ENCODE results near the gene PLEKHN1.

The PLEKHN1 gene, protein sequence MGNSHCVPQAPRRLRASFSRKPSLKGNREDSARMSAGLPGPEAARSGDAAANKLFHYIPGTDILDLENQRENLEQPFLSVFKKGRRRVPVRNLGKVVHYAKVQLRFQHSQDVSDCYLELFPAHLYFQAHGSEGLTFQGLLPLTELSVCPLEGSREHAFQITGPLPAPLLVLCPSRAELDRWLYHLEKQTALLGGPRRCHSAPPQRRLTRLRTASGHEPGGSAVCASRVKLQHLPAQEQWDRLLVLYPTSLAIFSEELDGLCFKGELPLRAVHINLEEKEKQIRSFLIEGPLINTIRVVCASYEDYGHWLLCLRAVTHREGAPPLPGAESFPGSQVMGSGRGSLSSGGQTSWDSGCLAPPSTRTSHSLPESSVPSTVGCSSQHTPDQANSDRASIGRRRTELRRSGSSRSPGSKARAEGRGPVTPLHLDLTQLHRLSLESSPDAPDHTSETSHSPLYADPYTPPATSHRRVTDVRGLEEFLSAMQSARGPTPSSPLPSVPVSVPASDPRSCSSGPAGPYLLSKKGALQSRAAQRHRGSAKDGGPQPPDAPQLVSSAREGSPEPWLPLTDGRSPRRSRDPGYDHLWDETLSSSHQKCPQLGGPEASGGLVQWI

DNA sequence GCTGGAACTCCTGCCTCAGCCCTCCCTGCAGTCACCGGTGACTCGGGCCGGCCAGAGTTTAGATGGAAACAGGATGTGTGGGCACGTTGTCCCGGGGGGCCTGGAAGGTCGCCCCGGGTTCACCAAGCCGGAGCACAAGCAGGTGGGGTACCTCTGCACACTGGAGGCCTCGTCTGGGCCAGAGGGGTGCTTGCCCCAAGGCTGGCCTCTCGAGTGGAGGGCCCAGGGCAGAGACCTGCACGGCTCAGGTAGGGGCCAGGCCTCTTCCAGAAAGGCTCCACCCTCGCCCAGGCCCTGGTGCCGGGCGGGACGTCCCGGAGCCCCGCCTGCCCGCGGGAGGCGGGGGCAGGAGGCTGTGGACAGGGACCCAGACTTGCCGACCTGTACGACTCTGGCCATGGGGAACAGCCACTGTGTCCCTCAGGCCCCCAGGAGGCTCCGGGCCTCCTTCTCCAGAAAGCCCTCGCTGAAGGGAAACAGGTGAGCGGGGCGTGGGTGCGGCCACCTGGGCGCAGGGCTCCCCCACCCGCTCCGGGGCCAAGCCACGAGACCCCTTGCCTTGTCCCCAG lies at the start of gene PLEKHN1:
TSS of gene PLEKHN1 (plus strand) at position 348 of the 569 bp plus-strand sequence. CDS start at position 398, 50 bp downstream.
- DNase-seq (ENCODE audit: low read depth): no peak

DNA sequence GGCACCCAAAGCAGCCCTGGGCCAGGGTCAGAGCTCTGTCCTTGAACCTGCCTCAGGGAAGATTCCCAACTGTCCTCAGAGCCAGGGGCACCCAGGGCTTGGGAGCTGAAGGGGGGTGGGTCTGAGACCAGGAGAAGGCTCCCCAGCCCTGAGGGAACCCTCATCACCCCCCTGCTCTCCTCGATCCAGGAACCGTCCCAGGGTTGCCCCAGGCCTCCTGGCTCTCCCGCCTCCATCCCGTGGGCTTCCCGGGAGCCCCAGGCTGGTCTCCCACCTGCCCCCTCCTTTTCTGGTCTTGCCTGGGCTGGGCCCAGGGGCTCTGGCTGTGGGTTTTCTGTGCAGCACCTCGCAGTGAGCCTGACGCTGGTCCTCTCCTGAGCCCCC lies 49.2 kb upstream of the PLEKHN1 start:
- no peak for DNase-seq (ENCODE audit: low read depth)

DNA sequence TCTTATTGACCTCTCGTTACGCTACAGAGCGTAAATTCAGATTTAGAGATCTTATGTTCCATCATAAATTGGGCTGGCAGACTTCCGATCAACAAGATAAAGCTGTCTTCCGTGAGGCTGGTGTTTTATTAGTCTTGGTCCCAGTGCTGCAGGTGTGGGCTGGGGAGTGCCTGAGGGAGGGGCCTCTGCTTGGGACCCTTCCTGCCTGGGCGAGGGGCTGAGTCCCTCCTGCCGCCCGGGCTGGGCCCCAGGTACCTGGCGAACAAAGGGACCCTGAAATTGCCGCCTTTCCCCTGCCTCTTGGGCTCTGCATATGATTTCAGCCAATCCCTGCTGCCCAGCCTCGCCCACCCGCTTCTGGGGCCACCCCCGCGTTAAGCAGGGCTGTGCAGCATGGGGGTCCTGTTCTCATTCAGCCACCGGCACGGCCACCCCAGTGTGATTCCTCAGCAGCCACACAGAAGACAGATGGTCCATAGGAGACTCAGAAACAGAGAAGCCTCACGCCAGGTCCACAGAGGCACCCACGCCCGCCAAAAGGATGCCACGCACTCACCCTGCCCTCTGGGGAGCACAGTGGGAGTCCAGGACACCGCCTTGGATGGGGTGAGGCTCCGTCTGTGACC lies 48.7 kb upstream of the PLEKHN1 start:
- DNase-seq (ENCODE audit: low read depth): no peak

DNA sequence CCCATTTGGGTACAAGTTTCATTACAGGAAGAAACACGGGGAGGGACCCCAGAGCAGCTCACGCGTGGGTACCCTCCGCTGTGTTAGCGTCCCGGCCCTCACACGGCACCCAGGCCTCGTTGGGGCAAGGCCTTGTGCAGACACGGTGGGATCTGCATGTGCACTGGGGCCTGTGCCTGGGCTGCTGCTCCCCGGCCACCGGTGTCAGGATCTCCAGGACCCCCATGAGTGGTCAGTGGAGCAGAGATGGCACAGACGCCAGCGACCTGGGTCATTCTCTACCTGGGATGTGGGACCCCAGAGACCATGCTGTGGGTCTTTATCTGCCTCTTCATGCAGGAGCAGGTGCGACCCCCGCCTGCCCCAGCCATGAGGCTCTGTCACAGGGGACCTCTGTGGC lies 47.9 kb upstream of the PLEKHN1 start:
- no peak for DNase-seq (ENCODE audit: low read depth)

DNA sequence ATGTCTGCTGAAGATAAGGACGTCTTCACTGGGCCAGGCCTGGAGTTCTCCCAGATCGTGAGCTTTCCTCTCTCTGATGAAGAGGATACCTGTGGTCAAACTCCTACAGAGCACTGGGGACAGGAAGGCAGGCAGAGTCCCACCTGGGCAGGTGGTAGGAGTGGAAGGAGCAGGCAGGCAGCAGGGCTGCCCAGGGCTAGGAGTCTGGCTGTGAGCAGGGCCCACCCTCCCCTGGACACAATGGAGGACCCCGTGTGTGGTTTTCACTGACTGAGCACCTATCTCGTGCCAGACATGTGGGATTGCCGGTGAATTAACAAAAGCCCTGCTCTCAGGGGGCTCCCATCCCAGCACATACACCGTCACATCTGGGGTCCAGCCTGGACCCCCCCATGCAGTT lies 47.4 kb upstream of the PLEKHN1 start:
- DNase-seq (ENCODE audit: low read depth): no peak

DNA sequence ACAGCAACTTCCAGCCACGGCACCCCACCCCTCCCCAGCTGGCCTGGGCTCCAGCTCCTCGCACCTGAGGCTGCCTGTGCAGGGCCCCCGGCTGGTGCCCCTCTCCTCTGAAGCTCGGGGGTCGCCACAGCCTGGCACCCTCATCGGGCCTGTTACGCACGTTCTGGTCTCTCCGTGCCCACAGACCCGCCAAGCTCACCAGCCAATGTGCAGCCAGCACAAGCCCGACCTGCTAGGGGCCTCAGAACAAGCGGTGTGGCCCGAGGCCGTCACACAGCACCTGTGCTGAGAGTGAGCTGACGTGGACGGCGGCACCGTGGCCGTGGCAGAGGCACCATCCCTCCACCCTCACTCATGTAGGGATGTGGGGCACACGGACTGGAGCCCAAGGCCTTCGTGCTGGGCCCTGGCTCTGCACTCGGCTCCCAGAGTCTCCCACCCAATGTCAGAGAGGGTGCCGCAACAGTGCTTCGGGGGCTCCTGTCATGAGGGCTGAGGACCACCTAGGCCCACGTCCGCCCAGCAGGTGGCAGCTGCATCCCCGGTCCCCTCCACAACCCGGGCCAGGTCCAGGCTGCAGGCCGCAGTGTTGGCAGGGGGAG lies 46.9 kb upstream of the PLEKHN1 start:
- DNase-seq (ENCODE audit: low read depth): no peak

DNA sequence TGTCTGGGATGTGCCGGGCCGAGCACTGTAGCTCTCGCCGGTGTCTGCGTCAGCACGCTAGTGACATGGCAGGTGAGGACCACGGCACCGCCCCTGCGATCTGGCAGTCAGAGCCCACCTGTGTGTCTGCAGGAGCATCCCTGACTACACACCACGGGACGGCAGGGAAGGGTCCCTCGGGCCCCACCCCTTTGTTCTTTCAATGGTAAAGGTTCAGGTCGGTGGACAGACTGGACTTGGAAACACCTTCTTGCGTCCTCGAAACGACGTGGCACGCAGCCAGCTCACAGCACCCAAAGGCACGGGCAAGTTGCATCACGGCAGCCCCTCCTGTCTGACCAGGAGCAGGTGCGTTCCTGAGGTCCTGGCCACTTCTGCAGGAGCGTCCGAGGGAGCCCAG lies 46.3 kb upstream of the PLEKHN1 start:
- no peak for DNase-seq (ENCODE audit: low read depth)

DNA sequence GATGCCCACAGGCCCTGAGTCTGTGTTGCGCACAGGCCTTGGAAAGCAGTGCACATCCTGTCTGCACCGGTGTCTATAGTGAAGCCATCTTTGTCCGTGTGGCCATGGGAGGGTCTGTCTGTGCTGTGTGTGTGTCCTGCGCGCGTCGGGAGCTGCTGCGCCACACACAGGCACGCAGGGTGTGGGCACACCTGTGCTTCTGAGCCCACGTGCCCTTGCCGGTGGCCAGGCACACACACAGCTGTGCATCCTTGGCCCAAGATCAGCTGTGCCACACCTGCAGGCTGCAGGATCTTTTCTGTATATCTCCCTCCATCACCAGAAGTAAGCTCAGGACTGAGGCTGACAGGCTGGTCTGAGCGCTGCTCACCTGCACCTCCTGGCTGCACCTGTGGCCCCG lies 45.8 kb upstream of the PLEKHN1 start:
- no peak for DNase-seq (ENCODE audit: low read depth)

DNA sequence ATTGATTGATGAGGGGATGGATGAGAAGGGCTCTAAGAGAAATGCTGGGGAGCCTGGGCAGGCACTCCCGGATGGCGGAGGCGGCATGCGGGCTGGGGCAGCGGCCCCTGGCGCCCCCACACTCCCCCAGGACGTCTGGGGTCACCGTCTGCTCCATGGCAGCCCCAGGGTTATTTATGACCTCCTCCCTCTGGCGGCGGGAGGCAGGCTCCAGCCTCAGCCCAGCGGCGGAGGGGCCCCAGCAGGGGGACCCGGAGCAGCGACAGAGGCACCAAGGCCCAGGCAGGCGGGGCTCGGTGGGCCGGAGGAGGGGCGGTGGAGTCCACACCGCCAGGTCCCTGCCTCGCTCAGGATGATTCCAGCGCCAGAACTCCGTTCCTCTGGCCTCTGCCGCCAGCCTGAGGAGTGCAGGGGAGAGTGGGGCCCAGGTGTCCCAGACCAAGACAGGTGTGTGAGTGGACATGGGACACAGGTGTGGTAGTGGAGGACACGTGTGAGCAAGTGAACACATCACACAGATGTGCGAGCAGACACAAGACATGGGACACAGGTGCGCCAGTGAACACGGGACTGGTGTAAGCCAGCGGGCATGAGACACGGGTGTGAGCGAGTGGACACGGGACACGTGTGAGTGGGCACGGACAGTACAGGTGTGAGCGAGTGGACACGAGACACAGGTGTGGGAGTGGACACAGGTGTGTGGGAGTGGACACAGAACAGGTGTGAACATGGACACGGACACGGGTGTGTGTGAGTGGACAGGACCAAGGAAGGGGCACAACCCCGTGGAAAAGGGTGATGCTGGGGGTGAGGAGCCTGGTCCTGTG lies 45.1 kb upstream of the PLEKHN1 start:
- peak; percentile 66 for DNase-seq (ENCODE audit: low read depth)

DNA sequence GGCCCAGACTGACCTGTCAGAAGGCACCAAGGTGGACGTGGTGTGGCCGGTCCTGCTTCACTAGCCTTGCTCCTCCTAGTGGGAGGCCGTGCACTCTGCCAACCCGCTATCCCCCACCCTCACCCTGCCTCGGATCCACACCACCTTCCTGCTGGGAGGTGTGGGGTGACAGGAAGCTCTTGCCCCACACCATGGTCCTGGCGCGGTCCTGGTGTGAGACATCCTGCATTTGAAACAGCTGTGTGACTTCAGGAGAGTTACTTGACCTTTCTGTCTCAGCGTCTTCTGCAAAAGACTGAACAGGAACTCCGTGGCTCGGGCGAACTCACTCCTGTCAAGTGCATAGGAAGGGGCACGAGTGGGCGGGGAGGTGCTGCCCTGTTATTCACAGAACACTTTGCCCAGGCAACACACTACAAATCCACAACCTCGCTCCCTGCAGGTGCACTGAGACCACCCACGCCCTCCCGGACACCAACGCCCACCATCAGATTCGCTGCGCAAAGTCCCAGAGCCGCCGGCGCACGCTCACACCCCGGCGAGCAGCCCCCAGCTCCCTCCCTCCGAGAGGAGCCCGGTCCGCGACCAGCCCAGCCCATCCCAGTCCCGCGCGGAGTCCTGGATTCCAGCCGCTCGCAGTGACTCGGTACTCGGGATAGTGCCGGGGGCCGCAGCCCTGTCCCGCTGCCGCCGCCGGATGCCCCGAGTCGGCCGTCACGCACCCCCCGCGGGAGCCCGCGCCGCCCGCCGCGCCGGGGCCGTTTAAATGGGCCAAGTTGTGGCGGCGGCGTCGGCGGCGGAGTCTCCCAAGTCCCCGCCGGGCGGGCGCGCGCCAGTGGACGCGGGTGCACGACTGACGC lies 42.9 kb upstream of the PLEKHN1 start, which contains the start of gene SAMD11:
TSS of gene SAMD11 (plus strand) at position 793 of the 860 bp plus-strand sequence. CDS start 509 bp downstream, outside the sequence.
- peak; percentile 85 for DNase-seq (ENCODE audit: low read depth)

DNA sequence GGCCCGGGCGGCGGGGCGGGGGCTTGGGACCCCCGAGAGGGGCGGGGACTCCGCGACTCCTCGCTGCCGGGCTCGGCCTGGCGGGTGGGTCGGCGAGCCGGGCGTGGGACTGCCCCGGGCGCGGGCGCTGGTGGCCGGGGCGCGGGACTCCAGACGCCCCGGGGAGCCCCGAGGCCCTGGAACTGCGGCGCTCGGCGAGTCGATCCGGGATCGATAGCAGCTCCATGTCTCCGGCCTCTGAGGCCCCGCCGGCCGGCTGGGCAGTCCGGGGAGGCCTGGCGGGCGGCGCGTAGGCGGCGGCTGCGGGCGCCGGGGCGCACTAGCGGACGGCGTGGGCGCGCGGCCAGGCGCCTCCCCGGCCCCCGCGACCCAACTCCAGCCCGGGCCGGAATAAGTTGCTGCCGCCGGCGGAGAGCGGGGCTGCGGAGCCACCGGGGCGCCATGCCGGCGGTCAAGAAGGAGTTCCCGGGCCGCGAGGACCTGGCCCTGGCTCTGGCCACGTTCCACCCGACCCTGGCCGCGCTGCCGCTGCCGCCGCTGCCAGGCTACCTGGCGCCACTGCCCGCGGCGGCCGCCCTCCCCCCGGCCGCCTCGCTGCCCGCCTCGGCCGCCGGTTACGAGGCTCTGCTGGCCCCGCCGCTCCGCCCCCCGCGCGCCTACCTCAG lies 42.2 kb upstream of the PLEKHN1 start:
- DNase-seq (ENCODE audit: low read depth): no peak

DNA sequence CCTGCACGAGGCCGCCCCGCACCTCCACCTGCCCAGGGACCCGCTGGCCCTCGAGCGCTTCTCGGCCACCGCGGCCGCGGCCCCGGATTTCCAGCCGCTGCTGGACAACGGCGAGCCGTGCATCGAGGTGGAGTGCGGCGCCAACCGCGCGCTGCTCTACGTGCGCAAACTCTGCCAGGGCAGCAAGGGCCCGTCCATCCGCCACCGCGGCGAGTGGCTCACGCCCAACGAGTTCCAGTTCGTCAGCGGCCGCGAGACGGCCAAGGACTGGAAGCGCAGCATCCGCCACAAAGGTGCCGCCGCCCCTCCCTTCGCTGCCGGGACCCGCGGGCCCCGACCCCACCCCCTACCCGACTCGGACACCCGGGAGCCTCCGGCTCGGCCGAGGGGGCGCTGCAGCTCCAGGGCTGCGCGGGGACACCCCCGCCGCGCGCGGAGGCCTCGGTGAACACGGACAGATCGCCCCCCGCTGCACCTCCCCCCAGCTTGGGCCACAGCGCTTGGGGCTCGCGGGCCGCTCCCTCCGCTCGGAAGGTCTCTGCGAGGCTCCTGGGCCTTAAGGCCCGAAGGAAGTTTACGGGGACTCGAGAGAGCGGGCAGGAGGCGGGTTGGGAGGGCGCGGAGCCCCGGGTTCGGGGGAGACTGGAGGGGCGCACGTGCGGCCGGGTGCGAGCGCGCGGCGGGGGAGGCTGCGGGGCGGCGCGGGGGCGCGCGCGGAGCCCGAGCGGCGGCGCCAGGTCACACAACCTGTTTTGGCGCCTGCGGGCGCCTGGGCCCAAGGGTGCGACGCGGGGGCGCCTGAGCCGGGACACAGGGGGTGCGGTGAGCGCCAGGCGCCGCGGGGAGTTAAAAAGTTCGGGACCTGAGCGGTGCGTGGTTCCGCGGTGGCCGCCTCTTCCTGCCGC lies 41.4 kb upstream of the PLEKHN1 start:
- DNase-seq (ENCODE audit: low read depth): peak; percentile 15

DNA sequence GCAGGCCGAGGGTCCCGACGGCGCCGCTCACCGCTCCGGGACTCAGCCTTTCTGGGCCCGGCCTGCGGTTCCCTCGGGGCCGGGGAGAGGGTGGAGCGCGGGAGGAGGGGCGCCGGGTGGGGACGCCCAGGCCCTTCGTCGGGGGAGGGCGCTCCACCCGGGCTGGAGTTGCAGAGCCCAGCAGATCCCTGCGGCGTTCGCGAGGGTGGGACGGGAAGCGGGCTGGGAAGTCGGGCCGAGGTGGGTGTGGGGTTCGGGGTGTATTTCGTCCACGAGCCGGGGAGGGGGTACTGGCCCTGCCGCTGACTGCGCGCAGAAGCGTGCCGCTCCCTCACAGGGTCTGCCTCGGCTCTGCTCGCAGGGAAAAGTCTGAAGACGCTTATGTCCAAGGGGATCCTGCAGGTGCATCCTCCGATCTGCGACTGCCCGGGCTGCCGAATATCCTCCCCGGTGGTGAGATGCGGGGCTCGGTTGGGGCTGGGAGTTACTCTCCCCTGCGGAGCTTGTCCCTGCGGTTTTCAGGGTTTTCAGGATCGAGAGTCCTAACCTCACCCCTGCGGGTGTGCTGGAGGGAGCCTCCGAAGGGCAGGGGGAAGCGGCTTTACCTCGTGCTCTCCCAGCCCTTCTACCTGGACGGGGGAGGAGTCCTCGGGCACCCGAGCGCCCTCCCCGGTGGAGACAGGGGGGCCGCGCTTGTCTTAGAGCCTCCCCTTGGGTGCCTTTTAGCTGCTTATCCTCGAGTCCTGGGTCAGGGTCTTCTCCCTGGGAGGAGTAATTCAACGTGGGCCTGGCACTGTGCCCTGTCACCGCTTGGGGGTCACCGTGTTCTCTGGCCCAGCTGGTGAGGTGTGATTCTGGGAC lies 40.5 kb upstream of the PLEKHN1 start:
- DNase-seq (ENCODE audit: low read depth): no peak

DNA sequence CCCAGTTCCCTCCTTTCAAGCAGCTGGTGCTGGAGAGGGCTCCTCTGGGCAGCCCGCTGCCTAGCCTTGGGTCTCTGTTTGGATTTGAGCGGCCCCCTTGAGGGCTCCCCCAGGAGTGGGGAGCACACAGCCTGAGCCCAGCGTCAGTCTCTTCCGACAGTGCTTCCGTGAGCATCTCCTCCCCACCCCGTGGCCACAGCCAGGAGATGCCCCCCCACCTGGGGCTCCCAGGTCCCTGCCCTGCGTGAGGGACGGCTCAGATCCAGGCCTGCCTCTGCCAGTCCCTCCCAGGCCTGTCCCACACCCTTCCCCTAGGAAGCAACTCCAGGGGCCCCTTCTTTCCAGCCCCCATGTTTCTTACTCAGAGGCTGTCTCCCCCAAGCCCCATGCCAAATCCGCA lies 39.0 kb upstream of the PLEKHN1 start:
- DNase-seq (ENCODE audit: low read depth): no peak

DNA sequence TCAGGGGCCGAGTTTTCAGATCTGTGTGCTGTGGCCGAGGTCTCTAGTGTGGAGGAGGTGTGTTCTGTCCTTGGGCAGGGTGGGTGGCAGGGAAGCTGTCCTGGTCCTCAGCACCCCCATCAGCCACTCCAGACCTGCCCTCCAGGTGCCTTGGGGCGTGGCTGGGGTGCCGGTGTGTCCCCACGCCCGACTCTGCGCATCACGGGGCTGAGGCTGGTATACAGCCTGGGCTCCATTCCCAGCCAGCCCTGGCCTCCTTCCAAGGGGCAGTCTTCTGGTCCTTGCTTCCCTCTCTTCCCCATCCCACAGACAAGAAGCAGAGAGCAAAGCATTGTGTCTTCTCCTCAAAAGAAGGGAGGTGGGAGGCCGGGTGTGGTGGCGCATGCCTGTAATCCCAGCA lies 38.5 kb upstream of the PLEKHN1 start:
- DNase-seq (ENCODE audit: low read depth): no peak

DNA sequence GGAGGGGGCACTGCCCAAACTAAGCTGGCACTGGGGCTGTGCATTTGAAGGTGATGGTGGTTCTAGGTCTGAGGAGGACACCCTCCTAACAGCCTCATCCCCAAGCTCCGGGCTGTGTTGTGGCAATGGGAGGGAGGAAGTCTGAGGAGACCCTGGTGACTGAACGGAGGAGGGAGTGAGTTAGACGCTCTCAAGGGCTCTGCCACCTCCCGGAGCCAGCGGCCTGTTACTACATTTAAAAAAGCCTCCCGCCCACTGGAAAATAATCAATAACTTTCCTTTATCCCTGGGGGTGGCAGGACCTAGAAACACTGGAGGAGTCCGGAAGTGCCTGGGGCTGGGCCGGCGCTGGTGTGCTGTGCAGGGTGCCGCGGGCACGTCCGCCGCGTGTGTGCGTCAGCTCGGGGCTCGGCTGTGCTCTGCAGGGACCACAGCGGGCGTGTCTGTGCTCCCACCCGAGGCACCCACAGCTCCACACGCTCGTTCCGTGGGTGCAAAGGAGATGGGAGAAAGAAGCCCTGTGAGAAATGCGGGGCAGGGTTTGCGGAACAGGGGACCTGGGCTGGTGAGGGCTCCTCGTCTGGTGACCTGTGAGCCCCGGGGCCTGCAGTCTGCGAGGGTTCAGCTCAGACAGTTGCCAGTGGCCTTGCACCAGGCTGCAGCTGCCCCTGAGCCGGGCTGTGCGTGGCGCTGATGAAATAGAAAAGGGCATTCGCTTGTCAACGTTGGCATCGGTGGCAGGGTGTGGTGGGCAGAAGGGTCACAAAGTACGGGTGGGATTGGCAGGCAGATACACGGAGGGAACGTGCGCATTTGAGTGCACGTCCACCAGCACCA lies 37.2 kb upstream of the PLEKHN1 start:
- no peak for DNase-seq (ENCODE audit: low read depth)

Data from fibroblast of gingiva (primary cell).